HG03159 (cell line): ENCODE measurements around the gene GPR75.

Experiments used
- ATAC-seq: cut with Tn5 transposase; IDR thresholded peaks from one replicate; pipeline ENCODE4 v1.9.1; 2021; ENCODE audit warnings: mild to moderate bottlenecking, moderate library complexity; ENCODE audit not compliant: unreplicated experiment

The GPR75 gene

GRCh38 chr2:53859206-53860181 lies at the start of gene GPR75:
Gene GPR75 (minus strand): TSS chr2:53859967. CDS start chr2:53854756, 5,211 bp downstream.
- ATAC-seq, result no peak

- ATAC-seq, result no peak
Observed at GRCh38 chr2:53907582-53907981, 47.8 kb upstream of the GPR75 start.

GRCh38 chr2:53905396-53905795 lies 45.6 kb upstream of the GPR75 start:
- no peak for ATAC-seq

GRCh38 chr2:53903011-53903410 lies 43.2 kb upstream of the GPR75 start:
- ATAC-seq, result no peak

- no peak for ATAC-seq
Observed at GRCh38 chr2:53901192-53901591, 41.4 kb upstream of the GPR75 start.

- ATAC-seq, result no peak
Observed at GRCh38 chr2:53896864-53897263, 37.1 kb upstream of the GPR75 start.

GRCh38 chr2:53886406-53887280 lies 26.9 kb upstream of the GPR75 start:
- no peak for ATAC-seq

GRCh38 chr2:53884883-53885282 lies 25.1 kb upstream of the GPR75 start:
- ATAC-seq, result no peak

- no peak for ATAC-seq
Observed at GRCh38 chr2:53881986-53882385, 22.2 kb upstream of the GPR75 start.

GRCh38 chr2:53881360-53881759 lies 21.6 kb upstream of the GPR75 start:
- no peak for ATAC-seq

GRCh38 chr2:53880756-53881155 lies 21.0 kb upstream of the GPR75 start:
- ATAC-seq, result no peak

- no peak for ATAC-seq
Observed at GRCh38 chr2:53877556-53877955, 17.8 kb upstream of the GPR75 start.

GRCh38 chr2:53877112-53877511 lies 17.3 kb upstream of the GPR75 start:
- ATAC-seq, result no peak

- ATAC-seq, result no peak
Observed at GRCh38 chr2:53874401-53874950, 14.7 kb upstream of the GPR75 start.

GRCh38 chr2:53867773-53868172 lies 8.0 kb upstream of the GPR75 start:
- ATAC-seq, result no peak

GRCh38 chr2:53867169-53867568 lies 7.4 kb upstream of the GPR75 start:
- no peak for ATAC-seq

- no peak for ATAC-seq
Observed at GRCh38 chr2:53865962-53866361, 6.2 kb upstream of the GPR75 start.

- ATAC-seq, result no peak
Observed at GRCh38 chr2:53865264-53865663, 5.5 kb upstream of the GPR75 start.

GRCh38 chr2:53863538-53864227 lies 3.9 kb upstream of the GPR75 start:
- ATAC-seq, result no peak

- ATAC-seq, result no peak
Observed at GRCh38 chr2:53861824-53862223, 2.1 kb upstream of the GPR75 start.

- no peak for ATAC-seq
Observed at GRCh38 chr2:53856272-53856671, 3.5 kb downstream of the GPR75 start.
